CD1c-positive myeloid dendritic cell (primary cell): ENCODE results near the gene CDK4.

Source experiments
- DNase-seq: peaks from one replicate; pipeline ENCODE4 v3.0.0-alpha.2; 2016; ENCODE audit errors: extremely low spot score

The CDK4 gene

GRCh38 chr12:57712701-57713100 is 39.4 kb downstream of the CDK4 start:
- no peak for DNase-seq

DNA sequence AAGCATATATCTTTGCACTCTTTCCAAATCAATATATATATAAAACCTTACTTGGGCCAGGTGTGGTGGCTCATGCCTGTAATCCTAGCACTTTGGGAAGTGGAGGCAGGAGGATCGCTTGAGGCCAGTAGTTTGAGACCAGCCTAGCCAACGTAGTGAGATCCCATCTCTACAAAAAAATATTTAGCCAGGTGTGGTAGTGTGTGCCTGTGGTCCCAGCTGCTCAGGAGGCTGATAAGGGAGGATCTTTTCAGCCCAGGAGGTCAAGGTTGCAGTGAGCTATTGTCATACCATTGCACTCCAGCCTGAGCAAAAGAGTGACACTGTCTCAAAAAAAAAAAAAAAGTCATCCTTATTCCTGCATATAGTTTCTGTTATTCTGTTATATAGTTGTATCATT is 43.8 kb downstream of the CDK4 start:
- no peak for DNase-seq

DNA sequence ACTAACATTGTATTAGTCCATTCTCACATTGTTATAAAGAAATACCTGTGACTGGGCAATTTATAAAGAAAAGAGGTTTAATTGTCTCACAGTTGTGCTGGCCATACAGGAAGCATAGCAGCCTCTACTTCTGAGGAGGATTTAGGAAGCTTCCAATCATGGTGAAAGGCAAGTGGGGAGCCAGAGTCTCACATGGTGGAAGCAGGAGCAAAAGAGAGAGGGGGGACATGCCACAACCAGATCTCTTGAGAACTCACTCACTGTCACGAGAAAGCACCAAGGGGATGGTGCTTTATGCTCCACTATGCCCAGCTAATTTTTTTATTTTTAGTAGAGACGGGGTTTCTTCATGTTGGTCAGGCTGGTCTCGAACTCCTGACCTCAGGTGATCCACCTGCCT is 44.9 kb downstream of the CDK4 start:
- no peak for DNase-seq

DNA sequence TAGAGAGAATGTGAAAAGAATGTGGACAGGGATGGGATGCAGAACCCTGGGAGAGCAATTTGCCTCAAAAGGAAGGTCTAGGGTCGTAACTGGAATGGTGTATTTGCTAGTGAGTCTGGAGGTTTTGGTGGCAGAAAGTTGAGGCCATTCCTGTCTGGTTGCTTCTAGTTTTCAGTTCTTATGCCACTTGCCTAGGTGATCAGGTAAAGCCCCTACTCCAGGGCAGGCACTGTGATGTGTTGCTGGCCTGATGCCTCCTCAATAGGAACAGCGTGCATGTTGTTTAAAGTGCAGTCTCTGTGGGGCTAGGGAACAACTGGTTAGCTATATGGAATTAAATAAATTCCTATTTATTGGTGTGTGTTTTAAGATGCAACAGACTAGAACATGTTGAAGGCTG is 51.8 kb downstream of the CDK4 start:
- DNase-seq = no peak

DNA sequence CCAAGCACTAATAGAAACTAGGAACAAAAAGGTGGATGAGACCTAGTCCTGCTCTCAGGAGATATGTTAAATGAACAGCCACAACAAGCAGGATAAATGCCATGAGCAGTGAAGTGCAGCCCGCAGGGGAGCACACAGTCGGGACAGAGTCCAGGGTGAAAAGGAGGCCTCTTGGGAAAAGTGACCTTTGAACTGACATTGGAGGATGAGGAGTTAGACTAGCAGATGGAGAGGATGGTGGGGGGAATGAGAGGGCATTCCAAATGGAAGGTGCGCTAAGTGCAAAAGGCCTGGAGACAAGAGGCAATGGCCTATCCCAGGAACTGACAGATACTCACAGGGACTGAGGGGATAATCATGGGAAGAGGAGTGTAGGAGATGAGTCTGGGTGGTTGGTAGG is 53.7 kb downstream of the CDK4 start:
- no peak for DNase-seq
